Loucy (cell line): ENCODE measurements around the gene ALPG.

ENCODE experiments used
- H2AFZ ChIP-seq: fragments of 200-600 bp; sonication (generic); 2 replicates; pipeline ENCODE4 v1.6.0; 2016; ENCODE audit warnings: antibody characterized with exemption, mild to moderate bottlenecking, low read length, moderate library complexity
- H3F3A ChIP-seq: fragments of 200-600 bp; 2 replicates; pipeline ENCODE4 v1.6.0; 2016; ENCODE audit warnings: antibody characterized with exemption, low read depth, mild to moderate bottlenecking
- H3K27me3 ChIP-seq: fragments of 200-600 bp; sonication (generic); 2 replicates; pipeline ENCODE4 v1.6.1; 2014; ENCODE audit warnings: low read length, mild to moderate bottlenecking; ENCODE audit not compliant: insufficient read depth, poor library complexity, severe bottlenecking
- H3K36me3 ChIP-seq: fragments of 200-600 bp; sonication (generic); 2 replicates; pipeline ENCODE4 v1.6.1; 2016; ENCODE audit warnings: low read length; ENCODE audit not compliant: insufficient read depth
- H3K4me1 ChIP-seq: fragments of 200-600 bp; sonication (generic); 2 replicates; pipeline ENCODE4 v1.5.1; 2014; ENCODE audit warnings: low read length, mild to moderate bottlenecking; ENCODE audit not compliant: insufficient read depth, poor library complexity, severe bottlenecking
- H3K4me2 ChIP-seq: fragments of 200-600 bp; sonication (generic); 2 replicates; pipeline ENCODE4 v1.6.0; 2014; ENCODE audit warnings: antibody characterized with exemption, low read length, low read depth, mild to moderate bottlenecking; ENCODE audit not compliant: poor library complexity, severe bottlenecking
- H3K4me3 ChIP-seq: fragments of 200-600 bp; sonication (generic); 2 replicates; pipeline ENCODE4 v1.5.1; 2014; ENCODE audit warnings: low read length, mild to moderate bottlenecking, mixed read lengths; ENCODE audit not compliant: poor library complexity, severe bottlenecking
- H3K79me2 ChIP-seq: fragments of 200-600 bp; sonication (generic); 2 replicates; pipeline ENCODE4 v1.6.1; 2014; ENCODE audit warnings: low read length; ENCODE audit not compliant: insufficient read depth
- H3K9ac ChIP-seq: fragments of 200-600 bp; sonication (generic); 2 replicates; pipeline ENCODE4 v1.6.0; 2014; ENCODE audit warnings: mild to moderate bottlenecking, low read depth, low read length, moderate library complexity; ENCODE audit not compliant: poor library complexity, severe bottlenecking
- H3K9me2 ChIP-seq: fragments of 200-600 bp; sonication (generic); replicated peaks from 2 replicates; pipeline ENCODE4 v1.6.1; 2016; ENCODE audit warnings: low read depth, low read length, mixed read lengths
- H3K9me3 ChIP-seq: fragments of 200-600 bp; sonication (generic); 2 replicates; pipeline ENCODE4 v1.6.1; 2014; ENCODE audit warnings: mild to moderate bottlenecking, antibody characterized with exemption, low read length, low read depth; ENCODE audit not compliant: insufficient read depth
- H4K20me1 ChIP-seq: fragments of 200-600 bp; sonication (generic); 2 replicates; pipeline ENCODE4 v1.6.0; 2014; ENCODE audit warnings: antibody characterized with exemption, low read length, mild to moderate bottlenecking; ENCODE audit not compliant: insufficient read depth, poor library complexity, severe bottlenecking
- CTCF ChIP-seq: fragments of 200-600 bp; sonication (generic); conservative IDR thresholded peaks from 2 replicates; pipeline ENCODE4 v1.5.1; 2014; ENCODE audit warnings: mild to moderate bottlenecking, antibody characterized with exemption, low read length
- EZH2phosphoT487 ChIP-seq: fragments of 200-600 bp; IDR thresholded peaks from 2 replicates; pipeline ENCODE4 v1.6.1; 2018; ENCODE audit warnings: antibody characterized with exemption, mild to moderate bottlenecking, moderate library complexity, borderline replicate concordance

ALPG gene

GRCh38 chr2:232434563-232435374 is 28.1 kb downstream of the ALPG start:
- H3K27me3 ChIP-seq, result no peaks in the 10 kb centered on the region
- no peak overlapping the region for H3K4me3 ChIP-seq
- no peaks in the 10 kb centered on the region for H3K79me2 ChIP-seq
- no peaks in the 10 kb centered on the region for H3K9me3 ChIP-seq
- H2AFZ ChIP-seq, result no peak overlapping the region
- H3K4me2 ChIP-seq, result no peak overlapping the region
- no peaks in the 10 kb centered on the region for H3K4me1 ChIP-seq
- no peaks in the 10 kb centered on the region for H4K20me1 ChIP-seq
- H3F3A ChIP-seq, result no peaks in the 10 kb centered on the region
- H3K9me2 ChIP-seq, result no peaks in the 10 kb centered on the region
- no peak overlapping the region for H3K9ac ChIP-seq
- TF ChIP-seq EZH2phosphoT487 (no peak), CTCF (no peak)
- H3K36me3 ChIP-seq, result no peaks in the 10 kb centered on the region

- no peak overlapping the region for H2AFZ ChIP-seq
- no peaks in the 10 kb centered on the region for H3K9me2 ChIP-seq
- H3K4me2 ChIP-seq, result no peak overlapping the region
- no peaks in the 10 kb centered on the region for H3K79me2 ChIP-seq
- H3K4me1 ChIP-seq, result peaks cover 2% of the 10 kb centered on the region
- H4K20me1 ChIP-seq, result no peaks in the 10 kb centered on the region
- H3K27me3 ChIP-seq, result no peaks in the 10 kb centered on the region
- TF ChIP-seq CTCF (no peak), EZH2phosphoT487 (no peak)
- no peaks in the 10 kb centered on the region for H3K36me3 ChIP-seq
- H3K4me3 ChIP-seq, result no peak overlapping the region
- H3F3A ChIP-seq, result no peaks in the 10 kb centered on the region
- H3K9ac ChIP-seq, result no peak overlapping the region
- no peaks in the 10 kb centered on the region for H3K9me3 ChIP-seq
Observed at GRCh38 chr2:232435375-232435648, 28.7 kb downstream of the ALPG start.

- TF ChIP-seq EZH2phosphoT487 (no peak), CTCF (no peak)
- Histone ChIP-seq H3K9me3 (no peaks in the 10 kb centered on the region), H3K27me3 (no peaks in the 10 kb centered on the region)
Observed at GRCh38 chr2:232435805-232436204, 29.2 kb downstream of the ALPG start.

More at GRCh38 chr2:232435805-232436204, 29.2 kb downstream of the ALPG start:
- no peak overlapping the region for H3K9ac ChIP-seq
- H3K36me3 ChIP-seq, result no peaks in the 10 kb centered on the region
- no peak overlapping the region for H3K4me3 ChIP-seq
- H3K9me2 ChIP-seq, result no peaks in the 10 kb centered on the region
- no peak overlapping the region for H3K4me2 ChIP-seq
- H3K79me2 ChIP-seq, result no peaks in the 10 kb centered on the region
- H3K4me1 ChIP-seq, result peaks cover 3% of the 10 kb centered on the region
- no peaks in the 10 kb centered on the region for H3F3A ChIP-seq
- H2AFZ ChIP-seq, result no peak overlapping the region
- H4K20me1 ChIP-seq, result no peaks in the 10 kb centered on the region
